ENCODE results near the gene COL13A1. TPM values are rescaled to one million over a fixed set of nuclear protein-coding genes. Genes with fewer than 3 reads are reported as not detected.

COL13A1 gene
- total RNA-seq, 1 donor from 2014 or later: 29.2 TPM

GRCh38 chr10:69825604-69826003, 23.9 kb downstream of the COL13A1 start:
- H3K4me3 Mint-ChIP-seq (ENCODE audit: unreplicated experiment): no peak overlapping the region
- no peak for DNase-seq (ENCODE audit: extremely low spot score, unreplicated experiment)
- H3K27me3 Mint-ChIP-seq (ENCODE audit: unreplicated experiment): no peaks in the 10 kb centered on the region
- H3K36me3 Mint-ChIP-seq (ENCODE audit: unreplicated experiment): peaks cover 15% of the 10 kb centered on the region
- peaks cover 9% of the 10 kb centered on the region for H3K4me1 Mint-ChIP-seq (ENCODE audit: unreplicated experiment)
- no peak for TF ChIP-seq CTCF (IDR thresholded peaks at IDR 0.05)
- no peak overlapping the region for H3K27ac Mint-ChIP-seq (ENCODE audit: unreplicated experiment)
- no peaks in the 10 kb centered on the region for H3K9me3 Mint-ChIP-seq (ENCODE audit: unreplicated experiment)

GRCh38 chr10:69826094-69826493, 24.4 kb downstream of the COL13A1 start:
- Mint-ChIP-seq H3K27ac (ENCODE audit: unreplicated experiment) (no peak overlapping the region), H3K27me3 (ENCODE audit: unreplicated experiment) (no peaks in the 10 kb centered on the region), H3K9me3 (ENCODE audit: unreplicated experiment) (no peaks in the 10 kb centered on the region), H3K4me1 (ENCODE audit: unreplicated experiment) (peaks cover 11% of the 10 kb centered on the region), H3K4me3 (ENCODE audit: unreplicated experiment) (no peak overlapping the region), H3K36me3 (ENCODE audit: unreplicated experiment) (peaks cover 15% of the 10 kb centered on the region)
- DNase-seq (ENCODE audit: extremely low spot score, unreplicated experiment): no peak
- TF ChIP-seq CTCF (IDR thresholded peaks at IDR 0.05): no peak

GRCh38 chr10:69826789-69827554, 25.3 kb downstream of the COL13A1 start:
- Mint-ChIP-seq H3K27me3 (ENCODE audit: unreplicated experiment) (no peaks in the 10 kb centered on the region), H3K4me3 (ENCODE audit: unreplicated experiment) (no peak overlapping the region), H3K36me3 (ENCODE audit: unreplicated experiment) (peaks cover 15% of the 10 kb centered on the region), H3K9me3 (ENCODE audit: unreplicated experiment) (no peaks in the 10 kb centered on the region), H3K27ac (ENCODE audit: unreplicated experiment) (no peak overlapping the region), H3K4me1 (ENCODE audit: unreplicated experiment) (peaks cover 19% of the 10 kb centered on the region)
- TF ChIP-seq CTCF (IDR thresholded peaks at IDR 0.05): no peak
- no peak for DNase-seq (ENCODE audit: extremely low spot score, unreplicated experiment)

GRCh38 chr10:69828144-69828870, 26.6 kb downstream of the COL13A1 start:
- Mint-ChIP-seq H3K27ac (ENCODE audit: unreplicated experiment) (no peak overlapping the region), H3K36me3 (ENCODE audit: unreplicated experiment) (peaks cover 15% of the 10 kb centered on the region), H3K4me3 (ENCODE audit: unreplicated experiment) (no peak overlapping the region), H3K4me1 (ENCODE audit: unreplicated experiment) (peaks cover 19% of the 10 kb centered on the region), H3K9me3 (ENCODE audit: unreplicated experiment) (no peaks in the 10 kb centered on the region), H3K27me3 (ENCODE audit: unreplicated experiment) (no peaks in the 10 kb centered on the region)
- TF ChIP-seq CTCF (IDR thresholded peaks at IDR 0.05): no peak
- no peak for DNase-seq (ENCODE audit: extremely low spot score, unreplicated experiment)

- no peak for TF ChIP-seq CTCF (IDR thresholded peaks at IDR 0.05)
Observed at GRCh38 chr10:69829775-69830174, 28.1 kb downstream of the COL13A1 start.

More at GRCh38 chr10:69829775-69830174, 28.1 kb downstream of the COL13A1 start:
- no peaks in the 10 kb centered on the region for H3K9me3 Mint-ChIP-seq (ENCODE audit: unreplicated experiment)
- H3K4me3 Mint-ChIP-seq (ENCODE audit: unreplicated experiment): no peak overlapping the region
- H3K4me1 Mint-ChIP-seq (ENCODE audit: unreplicated experiment): peaks cover 19% of the 10 kb centered on the region
- H3K27ac Mint-ChIP-seq (ENCODE audit: unreplicated experiment): no peak overlapping the region
- no peak for DNase-seq (ENCODE audit: extremely low spot score, unreplicated experiment)
- H3K36me3 Mint-ChIP-seq (ENCODE audit: unreplicated experiment): peaks cover 13% of the 10 kb centered on the region
- no peaks in the 10 kb centered on the region for H3K27me3 Mint-ChIP-seq (ENCODE audit: unreplicated experiment)

All from osteocyte (in vitro differentiated cells).